ENCODE results near the gene SUCLA2. TPM values are rescaled to one million over a fixed set of nuclear protein-coding genes. Genes with fewer than 3 reads are reported as not detected.

Gene SUCLA2
- total and polyA plus RNA-seq, 2 donors (not counting 1 experiment from before 2014, with no cell fraction given), result 45.7 to 64.8 TPM

DNA sequence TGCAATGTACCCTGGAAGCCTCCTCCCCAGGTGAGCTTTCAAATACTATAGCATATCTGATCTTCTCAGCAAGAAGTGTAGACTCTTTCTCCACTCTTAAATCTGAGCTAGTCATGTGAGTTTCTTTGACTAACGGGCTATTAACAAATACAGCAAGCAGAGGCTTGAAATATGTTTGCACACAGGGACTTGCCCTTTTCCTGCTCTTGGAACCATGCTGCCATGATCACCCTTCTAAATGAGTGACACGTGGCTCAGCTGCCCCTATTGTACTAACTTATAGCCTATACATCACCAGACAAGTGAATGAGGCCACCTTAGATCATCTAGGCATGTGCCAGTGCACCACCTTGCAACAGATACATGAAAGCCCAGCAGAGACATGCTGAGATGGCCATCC is 13.3 kb upstream of the SUCLA2 start:
- H3K4me2 ChIP-seq (ENCODE audit: extremely low read depth, insufficient read depth, low read length), result no peak overlapping the region
- H2AFZ ChIP-seq (ENCODE audit: low read length), result no peak overlapping the region
- DNase-seq (ENCODE audit: low read depth in 2 of 2), result no peak
- no peak overlapping the region for H3K4me3 ChIP-seq (replicated peaks in 1 of 4; ENCODE audit: control extremely low read depth in 1 of 4, insufficient read depth in 1 of 4, low read depth in 3 of 4, low read length in 4 of 4)
- H3K27ac ChIP-seq (ENCODE audit: insufficient read depth, low read length), result no peak overlapping the region
- no peaks in the 10 kb centered on the region for H3K36me3 ChIP-seq (ENCODE audit: control insufficient read depth, insufficient read depth, low read length)
- no peak for TF ChIP-seq EZH2 (IDR thresholded peaks at IDR 0.05; ENCODE audit: low read length, missing control alignments)
- TF ChIP-seq, protein P1, sequence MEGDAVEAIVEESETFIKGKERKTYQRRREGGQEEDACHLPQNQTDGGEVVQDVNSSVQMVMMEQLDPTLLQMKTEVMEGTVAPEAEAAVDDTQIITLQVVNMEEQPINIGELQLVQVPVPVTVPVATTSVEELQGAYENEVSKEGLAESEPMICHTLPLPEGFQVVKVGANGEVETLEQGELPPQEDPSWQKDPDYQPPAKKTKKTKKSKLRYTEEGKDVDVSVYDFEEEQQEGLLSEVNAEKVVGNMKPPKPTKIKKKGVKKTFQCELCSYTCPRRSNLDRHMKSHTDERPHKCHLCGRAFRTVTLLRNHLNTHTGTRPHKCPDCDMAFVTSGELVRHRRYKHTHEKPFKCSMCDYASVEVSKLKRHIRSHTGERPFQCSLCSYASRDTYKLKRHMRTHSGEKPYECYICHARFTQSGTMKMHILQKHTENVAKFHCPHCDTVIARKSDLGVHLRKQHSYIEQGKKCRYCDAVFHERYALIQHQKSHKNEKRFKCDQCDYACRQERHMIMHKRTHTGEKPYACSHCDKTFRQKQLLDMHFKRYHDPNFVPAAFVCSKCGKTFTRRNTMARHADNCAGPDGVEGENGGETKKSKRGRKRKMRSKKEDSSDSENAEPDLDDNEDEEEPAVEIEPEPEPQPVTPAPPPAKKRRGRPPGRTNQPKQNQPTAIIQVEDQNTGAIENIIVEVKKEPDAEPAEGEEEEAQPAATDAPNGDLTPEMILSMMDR (conservative IDR thresholded peaks at IDR 0.05 in 1 of 2, IDR thresholded peaks at IDR 0.05 in 1 of 2; ENCODE audit: low read depth in 1 of 2, low read length in 2 of 2), result no peak
- no peaks in the 10 kb centered on the region for H3K79me2 ChIP-seq (ENCODE audit: control insufficient read depth, insufficient read depth, low read length)
- no peaks in the 10 kb centered on the region for H3K9me3 ChIP-seq (ENCODE audit: control insufficient read depth, insufficient read depth, low read depth, low read length)
- H3K4me1 ChIP-seq (ENCODE audit: control insufficient read depth, extremely low read depth, insufficient read depth, low read length), result no peaks in the 10 kb centered on the region
- H3K9ac ChIP-seq (ENCODE audit: insufficient read depth, low read length), result no peak overlapping the region
- no peaks in the 10 kb centered on the region for H4K20me1 ChIP-seq (ENCODE audit: control insufficient read depth, extremely low read depth, insufficient read depth, low read length)
- no peaks in the 10 kb centered on the region for H3K27me3 ChIP-seq (ENCODE audit: control insufficient read depth, insufficient read depth, low read length)

DNA sequence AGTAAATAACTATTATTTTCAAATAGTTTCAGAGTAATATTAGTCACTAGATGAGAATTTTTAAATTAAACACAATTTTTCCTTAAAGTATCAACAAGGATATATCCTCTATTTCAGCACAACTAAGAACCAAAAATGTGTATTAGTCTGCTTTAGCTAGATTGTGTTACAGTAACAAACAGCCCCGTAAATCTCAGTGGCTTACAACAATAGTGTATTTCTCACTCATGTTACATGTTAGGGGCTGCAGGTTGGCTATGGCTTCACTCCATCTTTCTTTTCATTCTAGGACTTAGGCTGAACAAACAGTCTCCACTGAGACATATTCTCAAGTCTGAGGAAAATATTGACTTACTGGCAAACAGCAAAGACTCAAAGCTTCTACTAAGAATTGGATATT is 11.6 kb upstream of the SUCLA2 start:
- TF ChIP-seq, protein P1 (conservative IDR thresholded peaks at IDR 0.05 in 1 of 2, IDR thresholded peaks at IDR 0.05 in 1 of 2; ENCODE audit: low read depth in 1 of 2, low read length in 2 of 2), result no peak
- no peak for TF ChIP-seq EZH2 (IDR thresholded peaks at IDR 0.05; ENCODE audit: low read length, missing control alignments)
- H3K9me3 ChIP-seq (ENCODE audit: control insufficient read depth, insufficient read depth, low read depth, low read length), result no peaks in the 10 kb centered on the region
- no peaks in the 10 kb centered on the region for H4K20me1 ChIP-seq (ENCODE audit: control insufficient read depth, extremely low read depth, insufficient read depth, low read length)
- no peaks in the 10 kb centered on the region for H3K79me2 ChIP-seq (ENCODE audit: control insufficient read depth, insufficient read depth, low read length)
- no peak overlapping the region for H3K4me3 ChIP-seq (replicated peaks in 1 of 4; ENCODE audit: control extremely low read depth in 1 of 4, insufficient read depth in 1 of 4, low read depth in 3 of 4, low read length in 4 of 4)
- H3K4me1 ChIP-seq (ENCODE audit: control insufficient read depth, extremely low read depth, insufficient read depth, low read length), result no peaks in the 10 kb centered on the region
- H3K4me2 ChIP-seq (ENCODE audit: extremely low read depth, insufficient read depth, low read length), result no peak overlapping the region
- no peak for DNase-seq (ENCODE audit: low read depth in 2 of 2)
- no peaks in the 10 kb centered on the region for H3K36me3 ChIP-seq (ENCODE audit: control insufficient read depth, insufficient read depth, low read length)
- no peak overlapping the region for H2AFZ ChIP-seq (ENCODE audit: low read length)
- H3K27me3 ChIP-seq (ENCODE audit: control insufficient read depth, insufficient read depth, low read length), result no peaks in the 10 kb centered on the region
- no peak overlapping the region for H3K27ac ChIP-seq (ENCODE audit: insufficient read depth, low read length)
- H3K9ac ChIP-seq (ENCODE audit: insufficient read depth, low read length), result no peak overlapping the region

DNA sequence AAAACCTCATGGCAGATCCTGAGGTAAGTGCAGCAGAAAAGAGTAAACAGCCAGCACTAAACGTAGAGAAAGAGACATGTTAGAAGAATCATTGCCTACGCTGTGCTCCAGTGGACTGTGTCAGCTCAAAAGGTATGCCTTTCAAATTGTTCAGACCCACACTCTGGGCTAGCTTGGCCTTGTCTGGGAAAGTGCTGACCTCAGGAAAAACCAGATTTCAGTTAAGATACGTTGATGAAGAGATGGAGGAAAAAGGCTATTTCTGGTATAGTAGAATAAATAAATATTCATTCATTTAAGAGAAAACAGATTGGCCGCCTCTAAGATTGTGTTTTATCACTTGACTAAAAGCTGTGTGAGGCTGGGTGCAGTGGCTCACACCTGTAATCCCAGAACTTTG is 9.6 kb upstream of the SUCLA2 start:
- no peak for DNase-seq (ENCODE audit: low read depth in 2 of 2)
- no peak overlapping the region for H3K4me3 ChIP-seq (replicated peaks in 1 of 4; ENCODE audit: control extremely low read depth in 1 of 4, insufficient read depth in 1 of 4, low read depth in 3 of 4, low read length in 4 of 4)
- no peaks in the 10 kb centered on the region for H3K9me3 ChIP-seq (ENCODE audit: control insufficient read depth, insufficient read depth, low read depth, low read length)
- H2AFZ ChIP-seq (ENCODE audit: low read length), result no peak overlapping the region
- H3K27ac ChIP-seq (ENCODE audit: insufficient read depth, low read length), result no peak overlapping the region
- TF ChIP-seq, protein P1 (conservative IDR thresholded peaks at IDR 0.05 in 1 of 2, IDR thresholded peaks at IDR 0.05 in 1 of 2; ENCODE audit: low read depth in 1 of 2, low read length in 2 of 2), result no peak
- no peak for TF ChIP-seq EZH2 (IDR thresholded peaks at IDR 0.05; ENCODE audit: low read length, missing control alignments)
- no peaks in the 10 kb centered on the region for H3K36me3 ChIP-seq (ENCODE audit: control insufficient read depth, insufficient read depth, low read length)
- no peaks in the 10 kb centered on the region for H4K20me1 ChIP-seq (ENCODE audit: control insufficient read depth, extremely low read depth, insufficient read depth, low read length)
- no peaks in the 10 kb centered on the region for H3K27me3 ChIP-seq (ENCODE audit: control insufficient read depth, insufficient read depth, low read length)
- H3K4me1 ChIP-seq (ENCODE audit: control insufficient read depth, extremely low read depth, insufficient read depth, low read length), result no peaks in the 10 kb centered on the region
- no peak overlapping the region for H3K9ac ChIP-seq (ENCODE audit: insufficient read depth, low read length)
- no peak overlapping the region for H3K4me2 ChIP-seq (ENCODE audit: extremely low read depth, insufficient read depth, low read length)
- no peaks in the 10 kb centered on the region for H3K79me2 ChIP-seq (ENCODE audit: control insufficient read depth, insufficient read depth, low read length)
